Uterus (tissue), 4 donors: Measurements from ENCODE around the gene SMARCC2. TPM values are rescaled to one million over a fixed set of nuclear protein-coding genes. Genes with fewer than 3 reads are reported as not detected.
A peak's percentile ranks its signal among the peaks of the same experiment; 100 is the strongest.
"Not testable (repeated sequence)": the region's sequence is repeated elsewhere in the genome, so short reads cannot be mapped to it uniquely, and the experiment has no call there.

Experiments
- DNase-seq, 2 donors: peaks; one replicate each; pipeline ENCODE4 v3.0.0-alpha.2; 2019 to 2020
- H3K27ac ChIP-seq, 2 donors: fragments of 200-600 bp; sonication (generic); 1 replicate in 1 of 2; 2 replicates in 1 of 2; pipeline ENCODE4 v1.5.1; 2016 to 2018
- H3K27me3 ChIP-seq, 2 donors: fragments of 200-600 bp; sonication (generic); one replicate each; pipeline ENCODE4 v1.5.1; 2018 to 2019; ENCODE audit warnings: control low read depth in 1 of 2
- H3K36me3 ChIP-seq, 2 donors: fragments of 200-600 bp; sonication (generic); one replicate each; pipeline ENCODE4 v1.5.1; 2019; ENCODE audit warnings: control low read depth in 1 of 2
- H3K4me1 ChIP-seq, 2 donors: fragments of 200-600 bp; sonication (generic); one replicate each; pipeline ENCODE4 v1.5.1; 2018 to 2019; ENCODE audit warnings: control low read depth in 1 of 2
- H3K4me3 ChIP-seq, 2 donors: fragments of 200-600 bp; sonication (generic); 1 replicate in 1 of 2; 2 replicates in 1 of 2; pipeline ENCODE4 v1.5.1; 2018 to 2019; ENCODE audit warnings: mild to moderate bottlenecking in 1 of 2
- H3K9me3 ChIP-seq, 2 donors: fragments of 200-600 bp; sonication (generic); one replicate each; pipeline ENCODE4 v1.5.1; 2019; ENCODE audit warnings: control low read depth in 1 of 2
- POLR2A ChIP-seq, 2 donors: fragments of 450-650 bp; IDR thresholded peaks; one replicate each; pipeline ENCODE4 v1.6.1; 2016; ENCODE audit warnings: antibody characterized with exemption in 2 of 2, mild to moderate bottlenecking in 1 of 2, moderate library complexity in 1 of 2
- intact Hi-C: fragments of 100-400 bp; cut with DNase I; formaldehyde crosslinking; loops from one replicate; pipeline ENCODE4 v1.15.1; 2023; ENCODE audit warnings: low total_unique reads
- total RNA-seq, 4 donors: library from RNA; depleted of rRNA in 3 of 4; stranded (reverse); fragments of >200 nt in 3 of 4; gene quantifications; one replicate each; pipeline versions ENCODE4 v1.1.0 to v1.2.4, GENCODE V29; 2014 to 2023
- TF ChIP-seq, protein P1 (sequence below), 4 experiments: fragments of 200-600 bp in 2 of 4; fragments of 450-650 bp in 2 of 4; sonication (generic) in 2 of 4; IDR thresholded peaks; one replicate each; pipeline ENCODE4 v1.5.1; 2016 to 2019; ENCODE audit warnings: antibody characterized with exemption in 4 of 4, mild to moderate bottlenecking in 2 of 4, moderate library complexity in 1 of 4
- donor health status: DM: yes; HTN: yes; CAD: no.

Gene SMARCC2
- total RNA-seq, 4 donors from 2014 or later, result 63.2 to 214 (median 81.0) TPM

GRCh38 chr12:56117778-56118687 lies 71.2 kb downstream of the SMARCC2 start, which contains the start of gene ZC3H10:
Gene ZC3H10, plus strand, starts transcription at chr12:56118266. Its CDS starts 2,297 bp downstream, at chr12:56120563.
- no peaks in the 10 kb centered on the region for H3K9me3 ChIP-seq
- peaks cover 5 to 14% of the 10 kb centered on the region in 2 donors for H3K4me1 ChIP-seq
- peak within 1 kb of the TSS; percentile 98 for H3K27ac ChIP-seq
- H3K27me3 ChIP-seq, result no peaks in the 10 kb centered on the region
- intact Hi-C loops, result loop anchor here (5.0 kb wide), 1 partner anchor 104 kb away; the partner anchor contains the start of genes NABP2 and RNF41
- peak within 1 kb of the TSS; percentile 89 to 91 for H3K4me3 ChIP-seq
- peak; percentile 97 to 99 for DNase-seq
- no peaks in the 10 kb centered on the region for H3K36me3 ChIP-seq
- TF ChIP-seq, protein P1, sequence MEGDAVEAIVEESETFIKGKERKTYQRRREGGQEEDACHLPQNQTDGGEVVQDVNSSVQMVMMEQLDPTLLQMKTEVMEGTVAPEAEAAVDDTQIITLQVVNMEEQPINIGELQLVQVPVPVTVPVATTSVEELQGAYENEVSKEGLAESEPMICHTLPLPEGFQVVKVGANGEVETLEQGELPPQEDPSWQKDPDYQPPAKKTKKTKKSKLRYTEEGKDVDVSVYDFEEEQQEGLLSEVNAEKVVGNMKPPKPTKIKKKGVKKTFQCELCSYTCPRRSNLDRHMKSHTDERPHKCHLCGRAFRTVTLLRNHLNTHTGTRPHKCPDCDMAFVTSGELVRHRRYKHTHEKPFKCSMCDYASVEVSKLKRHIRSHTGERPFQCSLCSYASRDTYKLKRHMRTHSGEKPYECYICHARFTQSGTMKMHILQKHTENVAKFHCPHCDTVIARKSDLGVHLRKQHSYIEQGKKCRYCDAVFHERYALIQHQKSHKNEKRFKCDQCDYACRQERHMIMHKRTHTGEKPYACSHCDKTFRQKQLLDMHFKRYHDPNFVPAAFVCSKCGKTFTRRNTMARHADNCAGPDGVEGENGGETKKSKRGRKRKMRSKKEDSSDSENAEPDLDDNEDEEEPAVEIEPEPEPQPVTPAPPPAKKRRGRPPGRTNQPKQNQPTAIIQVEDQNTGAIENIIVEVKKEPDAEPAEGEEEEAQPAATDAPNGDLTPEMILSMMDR (IDR thresholded peaks at IDR 0.05), result peak; percentile 48 to 77 (median 64)
- peak; percentile 95 for TF ChIP-seq POLR2A (IDR thresholded peaks at IDR 0.05)

- Histone ChIP-seq H3K4me1 (peaks cover 5 to 14% of the 10 kb centered on the region in 2 donors), H3K4me3 (peak overlapping the region; percentile 61 to 77), H3K27ac (peak overlapping the region; percentile 98)
- H3K36me3 ChIP-seq, DNase-seq, H3K9me3 ChIP-seq, H3K27me3 ChIP-seq: not testable (repeated sequence)
- intact Hi-C loops, result loop anchor here (5.0 kb wide), 1 partner anchor 105 kb away; the partner anchor contains the start of genes NABP2 and RNF41
Measured at GRCh38 chr12:56117082-56117706, 72.1 kb downstream of the SMARCC2 start.

DNA sequence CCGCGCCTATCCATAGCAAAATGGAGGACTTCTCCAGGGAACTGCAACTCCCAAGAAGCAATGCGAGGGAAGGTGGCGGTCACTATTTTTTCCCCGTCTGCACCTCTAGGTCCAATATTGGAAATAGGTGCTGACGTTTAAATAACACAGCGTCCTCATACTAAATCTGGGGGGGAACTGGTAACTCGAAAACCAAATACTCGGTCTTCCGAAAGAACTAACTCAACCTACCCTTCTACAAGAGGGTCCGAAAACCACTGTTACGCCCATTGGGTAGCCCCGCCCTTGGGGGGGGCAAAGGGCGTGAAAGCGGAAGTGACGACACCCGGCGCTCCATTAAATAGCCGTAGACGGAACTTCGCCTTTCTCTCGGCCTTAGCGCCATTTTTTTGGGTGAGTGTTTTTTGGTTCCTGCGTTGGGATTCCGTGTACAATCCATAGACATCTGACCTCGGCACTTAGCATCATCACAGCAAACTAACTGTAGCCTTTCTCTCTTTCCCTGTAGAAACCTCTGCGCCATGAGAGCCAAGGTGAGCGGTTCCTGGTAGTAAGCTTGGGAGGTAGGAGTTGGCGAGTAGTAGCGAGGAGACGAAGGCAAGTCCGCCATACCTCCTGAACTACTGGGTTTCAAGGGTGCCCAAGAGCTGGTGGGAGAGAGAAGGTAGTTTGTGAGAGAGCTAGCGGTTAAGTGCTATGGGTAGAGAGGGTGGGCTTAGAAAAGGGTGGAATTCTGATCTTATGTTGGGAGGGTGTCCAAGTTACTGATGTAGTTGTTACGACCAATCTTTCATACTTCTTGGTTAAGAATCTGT lies 72.8 kb downstream of the SMARCC2 start, which contains the start of gene RPL41:
Gene RPL41 (plus strand): TSS at position 367 of the 815 bp plus-strand sequence.
- Histone ChIP-seq H3K4me1 (peaks cover 5 to 14% of the 10 kb centered on the region in 2 donors), H3K27me3 (no peaks in the 10 kb centered on the region), H3K9me3 (no peaks in the 10 kb centered on the region), H3K36me3 (no peaks in the 10 kb centered on the region), H3K4me3 (peak within 1 kb of the TSS; percentile 61 to 77), H3K27ac (peak within 1 kb of the TSS; percentile 98)
- intact Hi-C loops, result loop anchor here (5.0 kb wide), 1 partner anchor 106 kb away; the partner anchor contains the start of genes NABP2 and RNF41
- peak; percentile 96 to 98 for TF ChIP-seq POLR2A (IDR thresholded peaks at IDR 0.05)
- TF ChIP-seq, protein P1 (IDR thresholded peaks at IDR 0.05), result peak in 1 of 4 experiments; percentile 41
- peak; percentile 95 to 97 for DNase-seq

- no peaks in the 10 kb centered on the region for H3K27me3 ChIP-seq
- no peaks in the 10 kb centered on the region for H3K9me3 ChIP-seq
- peaks cover 5 to 12% of the 10 kb centered on the region in 2 donors for H3K4me1 ChIP-seq
- TF ChIP-seq, protein P1 (IDR thresholded peaks at IDR 0.05), result no peak
- TF ChIP-seq POLR2A (IDR thresholded peaks at IDR 0.05), result no peak
- H3K36me3 ChIP-seq, result no peaks in the 10 kb centered on the region
- intact Hi-C loops, result loop anchor here (5.0 kb wide), 1 partner anchor 107 kb away; the partner anchor contains the start of genes NABP2 and RNF41
- no peak for DNase-seq
- H3K27ac ChIP-seq, result peak overlapping the region; percentile 98
- H3K4me3 ChIP-seq, result peak overlapping the region; percentile 61 to 77
Measured at GRCh38 chr12:56115329-56115728, 74.0 kb downstream of the SMARCC2 start.

DNA sequence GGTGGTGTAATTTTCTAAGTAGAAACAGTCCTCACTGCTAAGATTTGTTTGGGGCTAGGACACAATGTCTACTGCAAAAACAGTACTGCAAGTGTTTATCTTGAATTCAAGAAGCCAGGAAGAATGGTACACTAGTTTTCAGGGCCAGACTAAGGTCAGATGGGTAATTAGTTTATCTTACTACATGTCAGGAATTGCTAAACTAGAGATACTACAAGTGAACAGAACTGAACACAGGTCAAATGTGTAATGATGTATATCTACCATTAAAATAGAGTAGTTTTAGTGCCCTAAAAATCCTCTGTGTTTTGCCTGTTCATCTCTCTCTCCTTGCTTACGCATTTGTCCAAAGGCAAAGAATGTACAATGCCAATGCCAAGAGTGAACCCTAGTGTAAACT lies 75.2 kb downstream of the SMARCC2 start:
- no peak for TF ChIP-seq POLR2A (IDR thresholded peaks at IDR 0.05)
- TF ChIP-seq, protein P1 (IDR thresholded peaks at IDR 0.05), result no peak
- no peaks in the 10 kb centered on the region for H3K9me3 ChIP-seq
- peaks cover 3 to 6% of the 10 kb centered on the region in 2 donors for H3K4me1 ChIP-seq
- H3K4me3 ChIP-seq, result no peak overlapping the region
- H3K27me3 ChIP-seq, result no peaks in the 10 kb centered on the region
- DNase-seq, result no peak
- no peak overlapping the region for H3K27ac ChIP-seq
- intact Hi-C loops, result no loop called here
- no peaks in the 10 kb centered on the region for H3K36me3 ChIP-seq
